Measurements from ENCODE around the gene AMOTL1. TPM values are rescaled to one million over a fixed set of nuclear protein-coding genes. Genes with fewer than 3 reads are reported as not detected.

The AMOTL1 gene
- total RNA-seq, 1 donor: 64.7 TPM

- H3K4me3 ChIP-seq (ENCODE audit: low read depth, low read length): no peak overlapping the region
- peak; percentile 57 for DNase-seq (ENCODE audit: low read depth)
- TF ChIP-seq CTCF (IDR thresholded peaks at IDR 0.05; ENCODE audit: insufficient read depth, low read length): no peak
These were observed 1.4 kb upstream of the AMOTL1 start for GRCh38 chr11:94766713-94767206.

GRCh38 chr11:94767291-94767690 is 865 bp upstream of the AMOTL1 start:
- no peak for DNase-seq (ENCODE audit: low read depth)
- no peak overlapping the region for H3K4me3 ChIP-seq (ENCODE audit: low read depth, low read length)
- TF ChIP-seq CTCF (IDR thresholded peaks at IDR 0.05; ENCODE audit: insufficient read depth, low read length): no peak

- no peak for TF ChIP-seq CTCF (IDR thresholded peaks at IDR 0.05; ENCODE audit: insufficient read depth, low read length)
- DNase-seq (ENCODE audit: low read depth): no peak
- peak overlapping the region; percentile 87 for H3K4me3 ChIP-seq (ENCODE audit: low read depth, low read length)
These were observed 716 bp downstream of the AMOTL1 start for GRCh38 chr11:94768602-94769541.

GRCh38 chr11:94769880-94770279 is 1.7 kb downstream of the AMOTL1 start:
- peak overlapping the region; percentile 87 for H3K4me3 ChIP-seq (ENCODE audit: low read depth, low read length)
- DNase-seq (ENCODE audit: low read depth): no peak
- TF ChIP-seq CTCF (IDR thresholded peaks at IDR 0.05; ENCODE audit: insufficient read depth, low read length): no peak

- no peak for DNase-seq (ENCODE audit: low read depth)
- H3K4me3 ChIP-seq (ENCODE audit: low read depth, low read length): peak overlapping the region; percentile 87
- TF ChIP-seq CTCF (IDR thresholded peaks at IDR 0.05; ENCODE audit: insufficient read depth, low read length): no peak
These were observed 2.5 kb downstream of the AMOTL1 start for GRCh38 chr11:94770563-94771120.

GRCh38 chr11:94771390-94771789 is 3.2 kb downstream of the AMOTL1 start:
- DNase-seq (ENCODE audit: low read depth): no peak
- TF ChIP-seq CTCF (IDR thresholded peaks at IDR 0.05; ENCODE audit: insufficient read depth, low read length): no peak
- no peak overlapping the region for H3K4me3 ChIP-seq (ENCODE audit: low read depth, low read length)

All from fibroblast of the aortic adventitia (primary cell).